Hepatocyte (in vitro differentiated cells): ENCODE results near the gene HSP90B1. TPM values are rescaled to one million over a fixed set of nuclear protein-coding genes. Genes with fewer than 3 reads are reported as not detected.

Experiments
- DNase-seq: peaks from one replicate; pipeline ENCODE4 v3.0.0-alpha.2; 2016; ENCODE audit warnings: low spot score
- H2AFZ ChIP-seq: fragments of 200-600 bp; sonication (generic); 2 replicates; pipeline ENCODE4 v1.6.0; 2016; ENCODE audit warnings: antibody characterized with exemption, mild to moderate bottlenecking
- H3K27ac ChIP-seq: fragments of 200-600 bp; sonication (generic); 2 replicates; pipeline ENCODE4 v1.5.1; 2016; ENCODE audit warnings: mild to moderate bottlenecking
- H3K27me3 ChIP-seq: fragments of 200-600 bp; sonication (generic); 2 replicates; pipeline ENCODE4 v1.6.1; 2016
- H3K36me3 ChIP-seq: fragments of 200-600 bp; sonication (generic); replicated peaks from 2 replicates; pipeline ENCODE4 v1.5.1; 2016; ENCODE audit warnings: low read depth; ENCODE audit not compliant: insufficient read depth
- H3K4me1 ChIP-seq: fragments of 200-600 bp; sonication (generic); 2 replicates; pipeline ENCODE4 v1.5.1; 2016; ENCODE audit warnings: mild to moderate bottlenecking, moderate library complexity; ENCODE audit not compliant: insufficient read depth
- H3K4me2 ChIP-seq: fragments of 200-600 bp; sonication (generic); 2 replicates; pipeline ENCODE4 v1.6.0; 2016
- H3K4me3 ChIP-seq: fragments of 200-600 bp; sonication (generic); 2 replicates; pipeline ENCODE4 v1.5.1; 2016; ENCODE audit warnings: mild to moderate bottlenecking
- H3K79me2 ChIP-seq: fragments of 200-600 bp; sonication (generic); 2 replicates; pipeline ENCODE4 v1.6.0; 2017; ENCODE audit warnings: mild to moderate bottlenecking
- H3K9me2 ChIP-seq: fragments of 200-600 bp; sonication (generic); replicated peaks from 2 replicates; pipeline ENCODE4 v1.6.0; 2017; ENCODE audit warnings: mild to moderate bottlenecking; ENCODE audit not compliant: insufficient read depth
- H3K9me3 ChIP-seq: fragments of 200-600 bp; sonication (generic); 2 replicates; pipeline ENCODE4 v1.5.1; 2016; ENCODE audit warnings: low read depth, mild to moderate bottlenecking
- H4K20me1 ChIP-seq: fragments of 200-600 bp; sonication (generic); 2 replicates; pipeline ENCODE4 v1.6.0; 2016; ENCODE audit warnings: mild to moderate bottlenecking; ENCODE audit not compliant: insufficient read depth, poor library complexity, severe bottlenecking
- CTCF ChIP-seq: fragments of 200-600 bp; sonication (generic); IDR thresholded peaks from 2 replicates; pipeline ENCODE4 v1.5.1; 2016; ENCODE audit warnings: antibody characterized with exemption, mild to moderate bottlenecking; ENCODE audit not compliant: poor library complexity
- EZH2 ChIP-seq: fragments of 200-600 bp; sonication (generic); IDR thresholded peaks from 2 replicates; pipeline ENCODE4 v1.6.1; 2016; ENCODE audit warnings: antibody characterized with exemption, mild to moderate bottlenecking, borderline replicate concordance
- EZH2phosphoT487 ChIP-seq: fragments of 200-600 bp; sonication (generic); IDR thresholded peaks from one replicate; pipeline ENCODE4 v1.6.1; 2018; ENCODE audit warnings: antibody characterized with exemption, mild to moderate bottlenecking, low read depth, moderate library complexity; ENCODE audit not compliant: unreplicated experiment, severe bottlenecking
- WGBS: methylation state at CpG from one replicate; pipeline ENCODE4 v1.1.6; 2016; ENCODE audit warnings: low lambda C conversion rate; ENCODE audit errors: missing lambda C conversion rate; 5-methylcytosine and 5-hydroxymethylcytosine counted together
- polyA plus RNA-seq: library from polyadenylated mRNA; unstranded; fragments of >200 nt; fragmentation: Nextera tagmentation; extraction: Ambion mirVana; gene quantifications from 2 replicates; pipeline ENCODE4 v1.2.1, GENCODE V29; 2016
- total RNA-seq: library from RNA; depleted of rRNA; stranded (reverse); fragments of >200 nt; gene quantifications from 2 replicates; pipeline ENCODE4 v1.2.3, GENCODE V29; 2014

HSP90B1 gene
- total and polyA plus RNA-seq, 2 experiments from 2014 or later = 1,289 to 1,309 TPM

GRCh38 chr12:103912069-103912468, 18.1 kb upstream of the HSP90B1 start:
- DNase-seq = no peak
- H3K4me1 ChIP-seq = no peaks in the 10 kb centered on the region
- H3K79me2 ChIP-seq = no peaks in the 10 kb centered on the region
- H3K4me2 ChIP-seq = no peak overlapping the region
- no peaks in the 10 kb centered on the region for H3K9me3 ChIP-seq
- WGBS = 78% methylated on average over 1 of the region's 1 CpG
- H3K27ac ChIP-seq = no peak overlapping the region
- H2AFZ ChIP-seq = no peak overlapping the region
- TF ChIP-seq CTCF (no peak), EZH2phosphoT487 (no peak), EZH2 (no peak)
- no peak overlapping the region for H3K4me3 ChIP-seq
- no peaks in the 10 kb centered on the region for H3K27me3 ChIP-seq
- no peaks in the 10 kb centered on the region for H4K20me1 ChIP-seq
- no peaks in the 10 kb centered on the region for H3K36me3 ChIP-seq
- H3K9me2 ChIP-seq = no peaks in the 10 kb centered on the region

- no peaks in the 10 kb centered on the region for H3K27me3 ChIP-seq
- no peak for DNase-seq
- WGBS = 87% methylated on average over 3 of the region's 3 CpGs
- no peaks in the 10 kb centered on the region for H3K4me1 ChIP-seq
- H3K79me2 ChIP-seq = no peaks in the 10 kb centered on the region
- H3K36me3 ChIP-seq = no peaks in the 10 kb centered on the region
- no peak overlapping the region for H2AFZ ChIP-seq
- H3K4me3 ChIP-seq = no peak overlapping the region
- TF ChIP-seq EZH2phosphoT487 = no peak
- H4K20me1 ChIP-seq = no peaks in the 10 kb centered on the region
- no peaks in the 10 kb centered on the region for H3K9me2 ChIP-seq
- H3K27ac ChIP-seq = no peak overlapping the region
- no peak overlapping the region for H3K4me2 ChIP-seq
- H3K9me3 ChIP-seq = no peaks in the 10 kb centered on the region
These were observed 17.1 kb upstream of the HSP90B1 start for GRCh38 chr12:103913100-103913499.

- H3K9me3 ChIP-seq = no peaks in the 10 kb centered on the region
- no peaks in the 10 kb centered on the region for H3K4me1 ChIP-seq
- no peaks in the 10 kb centered on the region for H3K79me2 ChIP-seq
- no peak overlapping the region for H2AFZ ChIP-seq
- DNase-seq = no peak
- no peaks in the 10 kb centered on the region for H3K9me2 ChIP-seq
- H3K4me3 ChIP-seq = no peak overlapping the region
- H3K4me2 ChIP-seq = no peak overlapping the region
- no peaks in the 10 kb centered on the region for H3K36me3 ChIP-seq
- TF ChIP-seq CTCF (no peak), EZH2 (no peak), EZH2phosphoT487 (no peak)
- H3K27me3 ChIP-seq = no peaks in the 10 kb centered on the region
- 85% methylated on average over 8 of the region's 8 CpGs for WGBS
- no peaks in the 10 kb centered on the region for H4K20me1 ChIP-seq
- no peak overlapping the region for H3K27ac ChIP-seq
These were observed 14.9 kb upstream of the HSP90B1 start for GRCh38 chr12:103915306-103915705.

- no peaks in the 10 kb centered on the region for H3K27me3 ChIP-seq
- H3K36me3 ChIP-seq = no peaks in the 10 kb centered on the region
- H3K4me1 ChIP-seq = no peaks in the 10 kb centered on the region
- DNase-seq = no peak
- H3K27ac ChIP-seq = no peak overlapping the region
- H3K9me3 ChIP-seq = no peaks in the 10 kb centered on the region
- WGBS = 83% methylated on average over 3 of the region's 3 CpGs
- no peaks in the 10 kb centered on the region for H4K20me1 ChIP-seq
- no peaks in the 10 kb centered on the region for H3K9me2 ChIP-seq
- H3K79me2 ChIP-seq = no peaks in the 10 kb centered on the region
- no peak overlapping the region for H3K4me3 ChIP-seq
- H2AFZ ChIP-seq = no peak overlapping the region
- no peak overlapping the region for H3K4me2 ChIP-seq
- no peak for TF ChIP-seq EZH2phosphoT487
- no peak for TF ChIP-seq EZH2
- no peak for TF ChIP-seq CTCF
These were observed 12.3 kb upstream of the HSP90B1 start for GRCh38 chr12:103917873-103918272.
